Stimulated activated naive CD8-positive, alpha-beta T cell treated with anti-CD3 and anti-CD28 coated beads, Interleukin-15, Interleukin-2, amounts not matched to agents 100 ng/mL and 50 ng/mL, for 24 hours (primary cell): ENCODE data around the gene FOXN1.

ENCODE experiments used
- H3K27ac Mint-ChIP-seq: one replicate; pipeline ENCODE4 v1.8.0; 2021; ENCODE audit warnings: mild to moderate bottlenecking, mixed read lengths
- H3K27me3 Mint-ChIP-seq: one replicate; pipeline ENCODE4 v1.8.0; 2021; ENCODE audit warnings: mixed read lengths
- H3K36me3 Mint-ChIP-seq: one replicate; pipeline ENCODE4 v1.8.0; 2021; ENCODE audit warnings: low read depth, mixed read lengths
- H3K4me1 Mint-ChIP-seq: one replicate; pipeline ENCODE4 v1.8.0; 2021; ENCODE audit warnings: low read depth, mixed read lengths
- H3K4me3 Mint-ChIP-seq: one replicate; pipeline ENCODE4 v1.8.0; 2021; ENCODE audit warnings: mild to moderate bottlenecking, mixed read lengths
- H3K9me3 Mint-ChIP-seq: one replicate; pipeline ENCODE4 v1.8.0; 2021; ENCODE audit warnings: mixed read lengths

Gene FOXN1

GRCh38 chr17:28488533-28489276 lies 17.4 kb upstream of the FOXN1 start:
- Mint-ChIP-seq H3K36me3 (no peaks in the 10 kb centered on the region), H3K9me3 (no peaks in the 10 kb centered on the region), H3K4me1 (no peaks in the 10 kb centered on the region), H3K27ac (no peak overlapping the region), H3K27me3 (no peaks in the 10 kb centered on the region), H3K4me3 (no peak overlapping the region)

DNA sequence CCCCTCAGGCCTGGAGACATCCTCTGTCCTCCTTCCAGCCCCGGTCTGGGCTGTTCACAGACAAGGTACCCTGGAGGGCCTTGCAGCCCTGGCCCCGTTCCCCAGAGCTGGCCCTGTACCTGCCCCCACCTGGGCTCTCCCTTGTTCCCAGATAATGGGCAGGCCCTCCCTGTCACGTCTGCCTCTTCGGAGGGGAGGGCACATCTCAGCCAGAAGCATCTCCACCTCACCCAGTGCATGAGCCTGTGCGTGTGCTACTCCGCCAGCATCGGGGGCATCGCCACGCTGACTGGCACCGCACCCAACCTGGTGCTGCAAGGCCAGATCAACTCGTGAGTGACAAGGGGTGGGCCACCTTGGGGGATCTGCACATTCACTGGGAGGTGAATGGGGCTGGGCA lies 14.9 kb upstream of the FOXN1 start:
- no peak overlapping the region for H3K4me3 Mint-ChIP-seq
- H3K4me1 Mint-ChIP-seq = no peaks in the 10 kb centered on the region
- H3K9me3 Mint-ChIP-seq = no peaks in the 10 kb centered on the region
- no peak overlapping the region for H3K27ac Mint-ChIP-seq
- H3K36me3 Mint-ChIP-seq = no peaks in the 10 kb centered on the region
- H3K27me3 Mint-ChIP-seq = no peaks in the 10 kb centered on the region

GRCh38 chr17:28491860-28492259 lies 14.3 kb upstream of the FOXN1 start:
- H3K27ac Mint-ChIP-seq = no peak overlapping the region
- H3K9me3 Mint-ChIP-seq = no peaks in the 10 kb centered on the region
- H3K4me1 Mint-ChIP-seq = no peaks in the 10 kb centered on the region
- H3K27me3 Mint-ChIP-seq = no peaks in the 10 kb centered on the region
- no peak overlapping the region for H3K4me3 Mint-ChIP-seq
- H3K36me3 Mint-ChIP-seq = no peaks in the 10 kb centered on the region

DNA sequence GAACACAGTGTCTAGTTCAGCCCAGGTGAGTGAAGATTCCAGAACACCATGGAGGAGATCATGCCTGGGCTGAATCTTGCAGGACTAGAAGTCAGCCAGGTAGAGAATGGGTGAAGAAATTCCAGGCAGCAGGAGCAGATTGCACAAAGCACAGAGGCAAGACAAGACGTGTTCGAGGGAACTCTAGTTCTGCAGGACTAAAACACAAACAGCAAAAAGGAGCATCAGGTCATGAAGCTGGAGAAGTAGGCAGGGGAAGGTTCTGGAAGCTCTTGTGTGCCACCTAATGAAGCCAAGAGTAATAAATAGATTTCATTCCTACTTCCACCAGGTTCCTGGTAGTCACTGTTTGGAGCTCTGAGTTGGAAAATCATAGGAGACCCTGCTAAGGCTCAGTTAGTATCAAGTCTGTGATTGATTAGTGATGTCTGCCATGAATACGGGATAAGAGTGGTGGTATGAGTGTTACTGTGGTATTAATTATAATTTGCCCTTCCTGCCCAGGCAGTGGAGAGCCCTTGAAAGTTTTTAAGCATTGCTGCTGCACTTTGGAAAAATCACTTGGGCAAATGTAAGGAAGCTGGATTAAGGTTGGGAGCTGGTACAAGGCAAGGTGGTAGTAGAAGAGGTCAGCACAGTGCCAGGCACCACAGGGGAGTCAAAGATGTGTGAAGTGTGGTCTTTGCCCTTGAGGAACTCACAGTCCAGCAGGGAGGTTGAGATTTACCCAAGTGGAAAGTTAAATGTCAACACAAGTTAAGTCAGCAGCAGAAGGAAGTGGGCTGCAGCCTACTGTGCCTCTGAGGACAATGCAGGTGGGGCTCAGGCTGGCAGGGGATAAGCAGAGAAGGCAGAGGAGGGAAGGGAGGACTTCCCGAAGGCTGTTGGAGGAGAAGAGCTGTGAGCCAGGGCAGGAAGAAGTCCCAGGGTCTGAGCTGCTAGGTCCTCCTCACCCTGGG lies 13.5 kb upstream of the FOXN1 start:
- Mint-ChIP-seq H3K4me3 (no peak overlapping the region), H3K9me3 (no peaks in the 10 kb centered on the region), H3K27ac (no peak overlapping the region), H3K27me3 (no peaks in the 10 kb centered on the region), H3K4me1 (no peaks in the 10 kb centered on the region), H3K36me3 (no peaks in the 10 kb centered on the region)

DNA sequence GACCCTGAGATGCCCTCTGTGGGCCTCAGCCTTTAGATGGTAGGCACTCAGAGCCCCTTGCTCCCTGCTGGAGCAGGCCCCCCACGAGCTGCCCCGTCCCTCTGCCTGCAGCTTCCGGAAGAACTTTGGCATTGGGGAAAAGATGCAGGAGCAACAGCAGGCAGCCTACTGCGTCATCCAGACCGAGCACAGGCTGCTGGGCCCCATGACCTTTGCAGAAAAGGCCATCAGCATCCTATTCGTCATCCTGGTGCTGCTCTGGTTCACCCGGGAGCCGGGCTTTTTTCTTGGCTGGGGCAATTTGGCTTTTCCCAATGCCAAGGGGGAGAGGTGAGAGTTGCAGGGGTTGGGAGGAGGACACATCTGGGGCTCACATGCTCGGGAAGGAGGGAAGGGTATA lies 12.7 kb upstream of the FOXN1 start:
- Mint-ChIP-seq H3K4me3 (no peak overlapping the region), H3K27ac (no peak overlapping the region), H3K27me3 (no peaks in the 10 kb centered on the region), H3K4me1 (no peaks in the 10 kb centered on the region), H3K9me3 (no peaks in the 10 kb centered on the region), H3K36me3 (no peaks in the 10 kb centered on the region)

- no peak overlapping the region for H3K27ac Mint-ChIP-seq
- no peaks in the 10 kb centered on the region for H3K36me3 Mint-ChIP-seq
- no peaks in the 10 kb centered on the region for H3K4me1 Mint-ChIP-seq
Measured at GRCh38 chr17:28494445-28495188, 11.5 kb upstream of the FOXN1 start.

DNA sequence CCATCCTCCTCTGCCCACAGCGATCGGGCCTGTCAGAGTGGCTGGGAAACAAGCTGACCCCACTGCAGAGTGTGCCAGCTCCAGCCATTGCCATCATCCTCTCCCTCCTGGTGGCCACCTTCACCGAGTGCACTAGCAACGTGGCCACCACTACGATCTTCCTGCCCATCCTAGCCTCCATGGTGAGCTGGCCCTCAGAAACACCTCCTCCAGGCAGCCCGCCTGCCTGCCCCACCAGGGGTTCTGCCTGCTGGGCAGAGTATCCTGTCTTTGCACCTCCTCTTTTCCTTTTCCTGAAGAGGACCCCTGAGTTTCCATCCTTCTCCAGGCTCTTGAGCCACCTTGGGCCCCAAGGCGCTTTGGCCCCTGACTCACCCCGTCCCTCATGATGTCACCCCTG lies 10.5 kb upstream of the FOXN1 start:
- Mint-ChIP-seq H3K36me3 (no peaks in the 10 kb centered on the region), H3K4me3 (no peak overlapping the region), H3K27ac (no peak overlapping the region), H3K27me3 (no peaks in the 10 kb centered on the region), H3K9me3 (no peaks in the 10 kb centered on the region), H3K4me1 (no peaks in the 10 kb centered on the region)

More at GRCh38 chr17:28494445-28495188, 11.5 kb upstream of the FOXN1 start:
- Mint-ChIP-seq H3K27me3 (no peaks in the 10 kb centered on the region), H3K9me3 (no peaks in the 10 kb centered on the region), H3K4me3 (no peak overlapping the region)

DNA sequence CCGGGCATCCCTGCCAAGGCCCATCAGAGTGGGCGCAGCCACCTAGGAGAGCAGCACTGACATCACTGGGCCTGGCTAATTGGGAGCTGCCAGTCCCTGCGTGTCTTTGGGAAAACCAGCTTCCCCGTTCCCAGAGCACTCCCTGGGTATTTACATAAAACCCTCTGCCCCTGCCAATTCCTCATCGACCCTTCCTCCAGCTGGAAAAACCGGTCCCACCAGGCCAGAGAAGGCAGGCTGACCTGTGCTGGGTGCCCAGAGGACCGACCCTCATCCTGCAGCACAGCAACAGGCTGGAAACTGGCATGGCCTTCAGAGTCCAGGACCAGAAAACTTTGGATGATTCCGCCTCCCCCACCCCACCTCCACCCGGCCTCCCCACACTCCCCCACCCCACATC lies 8.2 kb upstream of the FOXN1 start:
- no peak overlapping the region for H3K27ac Mint-ChIP-seq
- no peak overlapping the region for H3K4me3 Mint-ChIP-seq

GRCh38 chr17:28498652-28499363 lies 7.3 kb upstream of the FOXN1 start:
- Mint-ChIP-seq H3K4me1 (no peaks in the 10 kb centered on the region), H3K9me3 (no peaks in the 10 kb centered on the region), H3K36me3 (no peaks in the 10 kb centered on the region), H3K27ac (no peak overlapping the region), H3K4me3 (no peak overlapping the region), H3K27me3 (no peaks in the 10 kb centered on the region)

More for the DNA sequence above, 8.2 kb upstream of the FOXN1 start:
- H3K9me3 Mint-ChIP-seq = no peaks in the 10 kb centered on the region
- no peaks in the 10 kb centered on the region for H3K27me3 Mint-ChIP-seq
- H3K36me3 Mint-ChIP-seq = no peaks in the 10 kb centered on the region
- H3K4me1 Mint-ChIP-seq = no peaks in the 10 kb centered on the region

DNA sequence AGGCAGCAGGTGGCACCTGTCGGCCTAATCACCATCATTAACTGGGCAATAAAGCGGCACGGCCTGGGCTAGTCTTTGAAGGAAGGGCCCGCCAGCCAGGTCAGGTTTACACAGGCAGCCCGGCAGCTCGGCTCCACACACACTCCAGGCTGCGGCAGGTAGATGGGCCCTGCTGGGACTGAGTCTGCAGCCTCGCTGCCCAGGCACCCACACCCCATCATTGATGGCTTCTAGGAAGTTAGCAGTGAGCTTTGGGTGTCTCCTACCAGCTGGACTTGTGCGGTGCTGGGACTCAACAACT lies 6.8 kb upstream of the FOXN1 start:
- Mint-ChIP-seq H3K36me3 (no peaks in the 10 kb centered on the region), H3K4me1 (no peaks in the 10 kb centered on the region), H3K4me3 (no peak overlapping the region), H3K9me3 (no peaks in the 10 kb centered on the region), H3K27me3 (no peaks in the 10 kb centered on the region), H3K27ac (no peak overlapping the region)

DNA sequence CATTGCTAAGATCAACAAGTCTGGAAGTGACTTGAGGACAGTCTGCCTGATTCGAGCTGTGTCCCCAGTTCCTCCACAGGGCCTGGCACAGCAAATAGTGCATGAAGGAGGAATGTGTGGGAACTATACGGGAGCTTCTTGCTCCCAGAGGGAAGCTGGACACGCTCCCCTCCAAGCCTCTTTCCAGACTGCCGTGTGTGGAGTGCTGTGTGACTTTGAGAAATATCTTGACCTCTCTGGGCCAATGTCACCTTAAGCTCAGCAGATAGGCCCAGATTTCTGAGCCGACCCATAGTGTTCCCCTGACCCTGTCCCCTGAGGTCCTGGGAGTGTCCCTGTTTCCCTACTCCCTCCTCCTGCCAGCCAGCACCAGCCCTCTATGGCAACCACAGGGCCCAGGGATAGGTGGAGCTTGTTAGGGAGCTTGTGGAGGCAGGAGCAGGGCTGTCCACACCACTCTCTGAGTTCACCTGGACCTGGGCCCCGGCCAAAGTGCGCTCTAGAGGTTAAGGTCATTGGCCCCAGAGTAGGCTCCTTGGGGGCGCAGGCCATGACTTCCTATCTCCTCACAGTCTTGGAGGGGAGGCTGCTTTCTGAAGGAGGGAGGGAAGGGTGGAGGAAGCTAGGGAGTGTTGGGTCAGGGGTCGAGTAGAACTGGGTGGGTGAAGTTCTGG lies 6.3 kb upstream of the FOXN1 start:
- no peaks in the 10 kb centered on the region for H3K4me1 Mint-ChIP-seq
- H3K36me3 Mint-ChIP-seq = no peaks in the 10 kb centered on the region
- H3K27me3 Mint-ChIP-seq = no peaks in the 10 kb centered on the region
- H3K4me3 Mint-ChIP-seq = no peak overlapping the region
- H3K9me3 Mint-ChIP-seq = no peaks in the 10 kb centered on the region
- H3K27ac Mint-ChIP-seq = no peak overlapping the region

GRCh38 chr17:28500712-28501379 lies 5.3 kb upstream of the FOXN1 start:
- Mint-ChIP-seq H3K27me3 (peaks cover 3% of the 10 kb centered on the region), H3K27ac (no peak overlapping the region), H3K4me3 (no peak overlapping the region), H3K9me3 (no peaks in the 10 kb centered on the region), H3K4me1 (no peaks in the 10 kb centered on the region), H3K36me3 (no peaks in the 10 kb centered on the region)

DNA sequence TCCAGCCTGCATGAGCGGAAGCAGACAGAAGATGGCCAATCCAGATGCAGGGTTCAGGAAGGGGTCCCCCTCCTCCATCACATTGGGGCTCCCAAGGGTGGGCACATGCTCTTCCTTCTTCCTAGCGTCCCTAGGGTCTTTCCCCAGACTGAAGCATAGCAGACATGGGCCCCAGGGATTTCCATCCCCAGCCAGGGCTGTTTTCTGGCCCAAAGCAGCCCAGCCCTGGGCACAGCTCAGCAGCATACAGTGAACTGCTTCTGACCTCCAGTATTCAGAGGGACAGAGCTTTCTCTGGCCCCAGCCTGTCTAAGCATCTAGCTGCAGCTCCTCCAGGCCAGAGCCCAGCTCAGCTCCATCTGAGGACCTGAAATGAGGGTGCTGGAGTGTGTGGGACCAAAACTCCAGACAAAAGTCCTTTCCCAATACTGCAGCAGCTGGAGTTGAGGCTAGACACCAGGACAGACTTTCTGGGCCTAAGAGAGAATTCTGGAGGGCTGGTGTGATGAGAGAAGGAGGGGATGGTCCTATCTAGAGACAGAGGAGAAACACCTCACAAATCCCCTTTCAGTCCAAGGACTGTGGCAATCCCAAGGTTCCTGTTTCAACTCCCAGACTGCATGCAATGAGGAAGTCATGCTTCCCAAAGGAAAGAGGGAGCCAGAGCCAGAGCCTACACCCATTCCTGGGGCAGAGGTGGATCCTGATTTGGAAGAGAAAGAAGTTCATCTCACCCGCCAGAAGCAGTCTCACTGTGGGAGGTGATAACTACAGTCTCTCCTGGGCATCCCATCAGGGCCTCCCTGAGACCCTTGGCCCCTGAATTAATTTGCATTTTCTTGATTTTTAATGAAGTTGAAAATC lies 4.5 kb upstream of the FOXN1 start:
- no peak overlapping the region for H3K27ac Mint-ChIP-seq
- no peaks in the 10 kb centered on the region for H3K9me3 Mint-ChIP-seq
- no peak overlapping the region for H3K4me3 Mint-ChIP-seq
- no peaks in the 10 kb centered on the region for H3K4me1 Mint-ChIP-seq
- H3K27me3 Mint-ChIP-seq = peaks cover 3% of the 10 kb centered on the region
- no peaks in the 10 kb centered on the region for H3K36me3 Mint-ChIP-seq
